Heart left ventricle (tissue), 13 donors: ENCODE data around the gene ATP5F1A.

Source experiments
- POLR2A ChIP-seq, 2 donors: fragments of 450-650 bp; IDR thresholded peaks; one replicate each; pipeline ENCODE4 v1.6.1; 2017; ENCODE audit warnings: antibody characterized with exemption in 2 of 2, mild to moderate bottlenecking in 2 of 2, moderate library complexity in 2 of 2
- TF ChIP-seq, protein P1 (sequence below), 12 donors: fragments of 200-600 bp; sonication (generic) in 4 of 12; IDR thresholded peaks; one replicate each; pipeline versions ENCODE4 v1.5.0 to v1.8.0; 2018 to 2022; ENCODE audit warnings: antibody characterized with exemption in 12 of 12, mild to moderate bottlenecking in 5 of 12
- donor health status: ischemic (EF 13 %, LVEDD 7.1; RV severe dilation, severe dysfunction).
- donor health status: DM: no; HTN: yes; CAD: no.
- donor health status: DM: no; HTN: no; CAD: no.
- donor health status: ischemic (EF 25% LVEDD 6.9; RV normal size, moderate dysfunction).
- donor health status: ischemic (EF 25% LVEDD 5.7; RV mildly dilated, moderate dysfunction).
- donor health status: ischemic (EF 35%, LVEDD 5.7; RV mildly dilated, moderate dysfunction).
- donor health status: nonischemic (EF 11% LVEDD 7.7; RV severe dilation, severe dysfunction).
- donor health status: DM: yes; HTN: yes; CAD: no.
- donor health status: PGD.
- donor health status: ischemic (EF 29% LVEDD 5.4; RV normal size, mild dysfunction).
- donor health status: nonischemic (EF 23%, LVEDD 6.1; RV moderate dilation, normal function).

DNA sequence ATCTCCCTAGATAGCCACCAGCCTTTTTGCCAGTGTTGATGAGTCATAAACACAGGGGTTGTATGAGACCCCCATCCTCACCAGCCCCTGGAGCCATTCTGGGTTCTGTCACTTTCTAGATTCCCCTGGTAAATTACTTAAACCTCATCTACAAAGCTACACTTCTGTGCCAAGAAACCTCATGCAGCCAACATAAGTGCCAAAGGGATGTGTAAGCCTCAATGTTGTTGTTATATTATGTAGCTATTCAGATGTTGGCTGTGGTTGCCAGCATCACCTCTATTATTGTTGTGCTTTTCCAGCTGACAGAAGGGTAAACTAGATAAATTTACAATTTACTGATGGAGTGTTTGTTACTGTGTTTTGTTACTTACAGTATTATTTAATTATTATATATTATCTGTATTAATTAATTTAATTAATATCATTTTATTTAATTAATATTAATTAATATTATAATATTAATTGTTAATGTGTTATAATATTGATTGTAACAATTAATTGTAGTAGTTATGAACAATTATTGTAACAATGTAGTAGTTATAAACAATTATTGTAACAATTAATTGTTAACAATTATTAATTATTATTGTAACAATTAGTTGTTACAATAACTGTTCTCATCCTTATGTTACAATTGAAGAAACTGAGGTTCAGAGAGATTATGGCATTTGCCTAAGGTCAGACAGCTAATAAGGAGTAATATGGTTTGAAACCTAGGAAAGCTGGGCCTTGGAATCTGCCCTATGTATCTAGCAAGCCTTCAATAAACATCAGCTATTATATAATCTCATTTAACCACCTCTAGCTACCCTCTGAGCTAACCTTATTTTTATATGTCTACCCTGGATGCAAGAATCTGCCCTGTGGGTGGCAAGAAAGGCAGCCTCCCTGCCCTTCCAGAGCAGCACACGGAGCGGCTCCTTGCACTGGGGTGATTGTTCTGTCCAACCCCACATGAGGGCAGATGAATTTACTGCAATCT is 62.1 kb downstream of the ATP5F1A start:
- TF ChIP-seq POLR2A (IDR thresholded peaks at IDR 0.05), result no peak
- TF ChIP-seq, protein P1, sequence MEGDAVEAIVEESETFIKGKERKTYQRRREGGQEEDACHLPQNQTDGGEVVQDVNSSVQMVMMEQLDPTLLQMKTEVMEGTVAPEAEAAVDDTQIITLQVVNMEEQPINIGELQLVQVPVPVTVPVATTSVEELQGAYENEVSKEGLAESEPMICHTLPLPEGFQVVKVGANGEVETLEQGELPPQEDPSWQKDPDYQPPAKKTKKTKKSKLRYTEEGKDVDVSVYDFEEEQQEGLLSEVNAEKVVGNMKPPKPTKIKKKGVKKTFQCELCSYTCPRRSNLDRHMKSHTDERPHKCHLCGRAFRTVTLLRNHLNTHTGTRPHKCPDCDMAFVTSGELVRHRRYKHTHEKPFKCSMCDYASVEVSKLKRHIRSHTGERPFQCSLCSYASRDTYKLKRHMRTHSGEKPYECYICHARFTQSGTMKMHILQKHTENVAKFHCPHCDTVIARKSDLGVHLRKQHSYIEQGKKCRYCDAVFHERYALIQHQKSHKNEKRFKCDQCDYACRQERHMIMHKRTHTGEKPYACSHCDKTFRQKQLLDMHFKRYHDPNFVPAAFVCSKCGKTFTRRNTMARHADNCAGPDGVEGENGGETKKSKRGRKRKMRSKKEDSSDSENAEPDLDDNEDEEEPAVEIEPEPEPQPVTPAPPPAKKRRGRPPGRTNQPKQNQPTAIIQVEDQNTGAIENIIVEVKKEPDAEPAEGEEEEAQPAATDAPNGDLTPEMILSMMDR (IDR thresholded peaks at IDR 0.05), result no peak
